PFSK-1 (cell line): ENCODE measurements around the gene ZHX3.

ENCODE experiments used
- FOXP2 ChIP-seq: optimal IDR thresholded peaks from 2 replicates; pipeline ENCODE3; 2011; ENCODE audit warnings: borderline replicate concordance, control low read depth, inconsistent platforms; ENCODE audit not compliant: insufficient read depth; ENCODE audit errors: extremely low read length, extremely low read depth
- POLR2AphosphoS5 ChIP-seq: IDR thresholded peaks from 2 replicates; pipeline ENCODE4 v1.6.1; 2012; ENCODE audit warnings: low read depth, mild to moderate bottlenecking, control low read depth, low read length, moderate library complexity
- SIN3A ChIP-seq: IDR thresholded peaks from 2 replicates; pipeline ENCODE4 v1.6.1; 2012; ENCODE audit warnings: mild to moderate bottlenecking, low read length, moderate library complexity, borderline replicate concordance; ENCODE audit not compliant: insufficient read depth
- TAF1 ChIP-seq: IDR thresholded peaks from 2 replicates; pipeline ENCODE4 v1.6.1; 2012; ENCODE audit warnings: low read length, control low read depth, borderline replicate concordance; ENCODE audit not compliant: insufficient read depth
- TF ChIP-seq, protein P1 (sequence below), 2 experiments: IDR thresholded peaks; 2 replicates each; pipeline versions ENCODE4 v1.6.1 to v1.8.0; 2011 to 2012; ENCODE audit warnings: low read depth in 2 of 2, low read length in 2 of 2, control low read depth in 1 of 2, inconsistent platforms in 1 of 2, mild to moderate bottlenecking in 1 of 2, moderate library complexity in 1 of 2; ENCODE audit not compliant: insufficient read depth in 1 of 2

ZHX3 gene

DNA sequence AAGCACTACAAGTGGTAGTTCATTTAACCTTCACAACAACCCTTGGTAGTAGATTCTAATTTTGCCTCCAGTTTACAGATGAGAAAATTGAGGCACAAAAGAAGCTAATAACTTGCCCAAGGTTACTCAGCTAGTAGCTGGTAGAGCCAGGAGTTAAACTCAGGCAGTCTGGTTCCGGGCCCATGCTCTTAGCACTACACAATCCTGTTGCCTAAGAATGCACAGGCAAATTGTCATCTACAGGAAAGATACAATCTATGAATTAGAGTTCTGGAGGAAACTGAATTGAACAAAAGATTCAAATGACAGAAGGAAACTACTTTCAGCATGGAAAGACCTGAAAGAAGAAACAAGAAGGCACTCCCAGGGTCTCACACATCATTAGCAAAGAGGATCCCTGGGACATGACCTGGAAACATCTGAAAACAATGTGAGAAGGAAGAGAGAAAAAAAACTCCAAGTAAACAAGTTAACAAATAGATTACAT lies 56.8 kb downstream of the ZHX3 start:
- TF ChIP-seq FOXP2: no peak
- TF ChIP-seq, protein P1, sequence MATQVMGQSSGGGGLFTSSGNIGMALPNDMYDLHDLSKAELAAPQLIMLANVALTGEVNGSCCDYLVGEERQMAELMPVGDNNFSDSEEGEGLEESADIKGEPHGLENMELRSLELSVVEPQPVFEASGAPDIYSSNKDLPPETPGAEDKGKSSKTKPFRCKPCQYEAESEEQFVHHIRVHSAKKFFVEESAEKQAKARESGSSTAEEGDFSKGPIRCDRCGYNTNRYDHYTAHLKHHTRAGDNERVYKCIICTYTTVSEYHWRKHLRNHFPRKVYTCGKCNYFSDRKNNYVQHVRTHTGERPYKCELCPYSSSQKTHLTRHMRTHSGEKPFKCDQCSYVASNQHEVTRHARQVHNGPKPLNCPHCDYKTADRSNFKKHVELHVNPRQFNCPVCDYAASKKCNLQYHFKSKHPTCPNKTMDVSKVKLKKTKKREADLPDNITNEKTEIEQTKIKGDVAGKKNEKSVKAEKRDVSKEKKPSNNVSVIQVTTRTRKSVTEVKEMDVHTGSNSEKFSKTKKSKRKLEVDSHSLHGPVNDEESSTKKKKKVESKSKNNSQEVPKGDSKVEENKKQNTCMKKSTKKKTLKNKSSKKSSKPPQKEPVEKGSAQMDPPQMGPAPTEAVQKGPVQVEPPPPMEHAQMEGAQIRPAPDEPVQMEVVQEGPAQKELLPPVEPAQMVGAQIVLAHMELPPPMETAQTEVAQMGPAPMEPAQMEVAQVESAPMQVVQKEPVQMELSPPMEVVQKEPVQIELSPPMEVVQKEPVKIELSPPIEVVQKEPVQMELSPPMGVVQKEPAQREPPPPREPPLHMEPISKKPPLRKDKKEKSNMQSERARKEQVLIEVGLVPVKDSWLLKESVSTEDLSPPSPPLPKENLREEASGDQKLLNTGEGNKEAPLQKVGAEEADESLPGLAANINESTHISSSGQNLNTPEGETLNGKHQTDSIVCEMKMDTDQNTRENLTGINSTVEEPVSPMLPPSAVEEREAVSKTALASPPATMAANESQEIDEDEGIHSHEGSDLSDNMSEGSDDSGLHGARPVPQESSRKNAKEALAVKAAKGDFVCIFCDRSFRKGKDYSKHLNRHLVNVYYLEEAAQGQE (IDR thresholded peaks at IDR 0.05; ENCODE audit: insufficient read depth in 1 of 2, low read depth in 2 of 2, low read length in 2 of 2): no peak
- no peak for TF ChIP-seq SIN3A
- no peak for TF ChIP-seq TAF1
- TF ChIP-seq POLR2AphosphoS5: no peak

- no peak for TF ChIP-seq POLR2AphosphoS5
- TF ChIP-seq SIN3A: no peak
- no peak for TF ChIP-seq TAF1
- TF ChIP-seq, protein P1 (IDR thresholded peaks at IDR 0.05; ENCODE audit: insufficient read depth in 1 of 2, low read depth in 2 of 2, low read length in 2 of 2): no peak
- no peak for TF ChIP-seq FOXP2
These were observed 58.2 kb downstream of the ZHX3 start for GRCh38 chr20:41259309-41259708.

- no peak for TF ChIP-seq FOXP2
- TF ChIP-seq, protein P1 (IDR thresholded peaks at IDR 0.05; ENCODE audit: insufficient read depth in 1 of 2, low read depth in 2 of 2, low read length in 2 of 2): no peak
- TF ChIP-seq POLR2AphosphoS5: no peak
- no peak for TF ChIP-seq SIN3A
- no peak for TF ChIP-seq TAF1
These were observed 59.1 kb downstream of the ZHX3 start for GRCh38 chr20:41258474-41258873.

GRCh38 chr20:41256516-41256915 lies 61.0 kb downstream of the ZHX3 start:
- TF ChIP-seq TAF1: no peak
- TF ChIP-seq, protein P1 (IDR thresholded peaks at IDR 0.05; ENCODE audit: insufficient read depth in 1 of 2, low read depth in 2 of 2, low read length in 2 of 2): no peak
- no peak for TF ChIP-seq POLR2AphosphoS5
- TF ChIP-seq FOXP2: no peak

- TF ChIP-seq SIN3A (no peak), POLR2AphosphoS5 (no peak), FOXP2 (no peak), TAF1 (no peak)
- TF ChIP-seq, protein P1 (IDR thresholded peaks at IDR 0.05; ENCODE audit: insufficient read depth in 1 of 2, low read depth in 2 of 2, low read length in 2 of 2): no peak
These were observed 61.9 kb downstream of the ZHX3 start for GRCh38 chr20:41255655-41256054.
